ENCODE results near the gene ZSCAN2.
"Not testable (repeated sequence)": the region's sequence is repeated elsewhere in the genome, so short reads cannot be mapped to it uniquely, and the experiment has no call there.

ZSCAN2 gene

DNA sequence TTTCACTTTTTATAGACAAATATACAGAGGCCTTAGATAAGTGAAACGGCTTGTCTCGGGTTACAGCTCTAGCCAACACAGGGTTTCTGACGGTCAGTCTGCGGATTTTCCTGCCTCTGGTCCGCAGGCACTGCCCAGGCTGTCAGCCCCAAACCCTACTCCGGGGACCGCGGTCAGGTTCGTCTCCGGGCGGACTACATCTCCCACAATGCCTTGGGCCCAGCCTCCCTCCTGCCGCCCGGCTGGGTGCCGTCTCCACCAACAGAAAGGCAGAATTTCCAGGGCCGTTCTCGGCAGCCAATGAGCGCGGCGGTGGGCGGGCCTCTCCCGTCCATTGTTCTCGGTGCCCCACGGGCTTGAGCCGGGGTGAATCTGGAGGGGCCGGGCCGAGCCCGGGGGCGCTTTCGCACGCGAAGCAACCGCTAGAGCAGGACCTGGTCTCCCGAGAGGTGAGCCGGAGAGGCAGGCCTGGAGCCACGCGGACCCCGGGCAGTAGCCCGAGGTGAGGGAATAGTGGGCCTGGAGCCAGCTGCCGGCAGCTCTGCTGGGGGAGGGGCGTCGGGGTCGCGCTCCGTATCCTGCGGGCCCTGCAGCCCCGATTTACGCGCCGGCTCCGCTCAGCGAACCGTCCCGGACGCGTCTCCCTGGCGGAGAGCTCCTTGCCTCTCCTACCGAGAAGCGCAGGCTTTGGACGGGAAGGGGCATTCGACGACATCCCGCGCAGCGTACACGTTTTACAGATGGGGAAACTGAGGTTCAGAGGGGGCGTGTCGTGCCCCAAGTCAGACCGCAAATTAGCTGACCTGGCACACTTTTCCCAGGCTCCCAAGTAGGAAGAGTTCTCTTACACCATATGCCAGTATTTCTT, at the start of gene ZSCAN2:
Gene ZSCAN2 (plus strand): TSS at position 323 of the 868 bp plus-strand sequence. CDS start 2,919 bp downstream, outside the sequence.
- peak; percentile 96 for DNase-seq

- DNase-seq = not testable (repeated sequence)
Measured at GRCh38 chr15:84551624-84552023, 49.2 kb upstream of the ZSCAN2 start.

- no peak for DNase-seq
Measured at GRCh38 chr15:84552896-84553295, 47.9 kb upstream of the ZSCAN2 start.

GRCh38 chr15:84556690-84557089, 44.1 kb upstream of the ZSCAN2 start:
- DNase-seq = not testable (repeated sequence)

DNA sequence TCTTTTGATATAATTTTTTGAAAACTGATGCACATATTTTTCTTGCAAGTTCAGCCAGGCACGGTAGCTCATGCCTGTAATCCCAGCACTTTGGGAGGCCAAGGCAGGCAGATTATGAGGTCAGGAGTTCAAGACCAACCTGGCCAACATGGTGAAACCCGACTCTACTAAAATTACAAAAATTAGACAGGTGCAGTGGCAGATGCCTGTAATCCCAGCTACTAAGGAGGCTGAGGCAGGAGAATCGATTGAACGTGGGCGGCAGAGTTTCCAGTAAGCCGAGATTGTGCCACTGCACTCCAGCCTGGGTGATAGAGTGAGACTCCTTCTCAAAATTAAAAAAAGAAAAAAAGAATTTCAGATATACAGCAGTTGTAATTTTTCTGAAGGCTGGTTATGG, 32.8 kb upstream of the ZSCAN2 start:
- not testable (repeated sequence) for DNase-seq

DNA sequence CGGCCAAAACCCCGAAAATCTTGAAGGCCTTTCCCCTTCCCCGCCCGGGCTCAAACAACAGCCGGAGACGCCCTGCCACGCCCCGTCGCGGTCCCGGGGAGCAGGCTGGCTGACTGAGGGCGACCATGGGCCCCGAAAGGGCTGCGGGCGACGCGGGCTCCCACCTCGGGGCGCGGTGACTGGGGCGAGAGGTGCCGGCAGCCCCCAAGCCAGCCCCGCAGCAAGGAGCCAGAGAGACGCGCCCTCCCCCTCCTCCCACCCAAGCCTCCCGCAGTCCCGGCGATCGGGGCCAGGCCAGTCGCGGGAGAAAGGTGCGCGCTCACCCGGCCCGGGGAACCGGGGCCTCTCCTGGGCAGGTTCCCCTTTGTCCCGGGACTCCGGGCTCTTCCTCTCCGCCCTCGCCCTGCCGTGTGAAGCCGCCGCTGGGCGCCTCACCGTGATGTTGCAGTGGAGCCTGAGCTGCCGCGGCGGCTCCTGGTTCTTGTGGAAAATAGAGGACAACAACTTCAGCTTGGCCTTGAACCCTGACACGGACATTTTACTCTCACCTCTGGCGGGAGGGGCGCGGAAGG, 30.6 kb upstream of the ZSCAN2 start:
- DNase-seq = peak; percentile 79

GRCh38 chr15:84572231-84572630, 28.6 kb upstream of the ZSCAN2 start:
- DNase-seq = no peak

DNA sequence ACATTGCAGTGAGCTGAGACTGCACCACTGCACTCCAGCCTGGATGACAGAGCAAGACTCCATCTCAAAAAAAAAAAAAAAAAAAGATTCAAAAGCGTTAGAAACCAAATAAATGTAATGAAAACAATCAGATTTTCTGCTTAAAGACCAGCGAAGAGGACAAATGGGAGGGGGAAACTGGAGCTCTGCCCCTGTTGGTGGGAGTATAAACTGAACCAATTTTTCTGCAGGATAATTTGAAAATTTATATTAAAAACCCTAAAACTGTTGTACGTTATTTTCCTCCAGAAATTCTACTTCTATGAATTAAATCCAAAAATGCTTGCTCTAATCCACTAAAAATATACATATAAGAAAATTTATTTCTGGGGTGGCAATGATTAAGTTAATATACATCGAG, 25.3 kb upstream of the ZSCAN2 start:
- DNase-seq = no peak

- not testable (repeated sequence) for DNase-seq
Measured at GRCh38 chr15:84577891-84578290, 22.9 kb upstream of the ZSCAN2 start.

GRCh38 chr15:84579261-84579721, 21.5 kb upstream of the ZSCAN2 start:
- DNase-seq = not testable (repeated sequence)

DNA sequence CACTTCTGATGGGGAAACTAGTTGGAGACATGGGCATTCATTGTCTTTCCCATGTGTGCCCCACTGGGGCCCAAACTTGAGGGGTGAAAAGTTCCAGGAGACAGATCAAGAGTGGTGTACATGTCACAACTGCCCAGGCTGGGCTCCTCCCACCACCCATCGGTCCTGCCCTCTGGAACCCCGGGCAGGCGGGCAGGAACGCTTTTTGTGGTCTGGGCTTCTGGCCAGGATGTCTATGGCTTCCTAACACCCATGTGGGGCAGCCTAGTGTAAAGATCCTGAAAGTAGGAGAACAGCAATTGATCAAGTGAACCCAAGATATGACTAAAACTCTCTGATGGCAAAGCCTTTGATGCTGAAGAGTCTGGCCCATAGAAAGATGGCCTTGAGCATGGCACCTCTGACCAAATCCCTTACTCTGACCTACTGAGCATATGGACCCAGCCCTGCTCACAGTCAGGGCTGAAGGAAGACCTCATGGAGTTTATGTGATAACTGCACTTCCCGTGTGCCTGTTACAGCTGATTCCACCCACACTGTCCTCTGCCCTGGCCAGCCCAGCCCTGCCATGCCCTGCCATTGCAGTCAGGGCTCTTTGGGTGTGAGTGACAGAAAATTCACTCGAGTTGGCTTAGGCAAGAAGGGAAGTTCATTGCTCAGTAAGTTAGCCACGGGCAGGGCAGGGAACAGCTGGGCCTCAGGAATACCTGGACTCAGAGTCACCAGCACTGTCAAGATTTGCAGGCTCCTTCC, 19.0 kb upstream of the ZSCAN2 start:
- DNase-seq = not testable (repeated sequence)

- DNase-seq = no peak
Measured at GRCh38 chr15:84582583-84583157, 18.1 kb upstream of the ZSCAN2 start.

DNA sequence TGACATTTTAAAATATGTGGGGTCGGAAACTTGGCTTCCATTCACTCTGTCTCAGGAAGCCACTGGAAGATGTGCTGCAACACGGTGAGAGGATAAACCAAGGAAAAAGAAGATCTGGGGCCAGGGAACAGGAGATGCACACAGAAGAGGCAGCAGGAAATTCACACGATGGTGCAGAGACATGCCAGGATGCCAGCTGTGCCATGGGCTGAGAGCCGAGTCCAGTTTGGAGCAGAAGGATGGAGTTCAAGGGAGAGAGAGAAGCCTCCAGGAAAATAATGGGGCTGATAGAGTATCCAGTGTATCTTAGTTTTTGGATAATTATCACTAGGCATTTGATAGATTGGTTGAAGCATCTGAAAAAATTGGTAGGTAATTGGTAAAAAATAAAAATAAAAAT, 16.9 kb upstream of the ZSCAN2 start:
- not testable (repeated sequence) for DNase-seq

- DNase-seq = peak; percentile 15
Measured at GRCh38 chr15:84586696-84587095, 14.1 kb upstream of the ZSCAN2 start.

- peak; percentile 93 for DNase-seq
Measured at GRCh38 chr15:84588053-84588874, 12.5 kb upstream of the ZSCAN2 start.

- DNase-seq = no peak
Measured at GRCh38 chr15:84590406-84590805, 10.4 kb upstream of the ZSCAN2 start.

GRCh38 chr15:84591815-84592214, 9.0 kb upstream of the ZSCAN2 start:
- no peak for DNase-seq

- no peak for DNase-seq
Measured at GRCh38 chr15:84594617-84595290, 6.1 kb upstream of the ZSCAN2 start.

- DNase-seq = no peak
Measured at GRCh38 chr15:84595660-84596059, 5.1 kb upstream of the ZSCAN2 start.

DNA sequence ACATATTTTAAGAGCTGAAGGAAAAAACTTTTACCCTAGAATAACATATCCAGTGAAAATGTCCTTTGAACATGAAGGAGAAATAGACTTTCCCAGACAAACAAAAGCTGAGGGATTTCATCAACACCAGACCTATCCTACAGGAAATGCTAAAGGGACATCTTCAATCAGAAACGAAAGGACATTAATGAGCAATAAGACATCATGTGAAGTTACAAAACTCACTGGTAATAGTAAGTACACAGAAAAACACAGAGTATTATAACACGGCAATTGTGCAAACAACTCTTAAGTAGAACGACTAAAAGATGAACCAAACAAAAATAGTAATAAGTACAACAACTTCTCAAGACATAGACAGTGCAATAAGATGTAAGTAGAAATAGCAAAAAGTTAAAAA, 3.5 kb upstream of the ZSCAN2 start:
- no peak for DNase-seq

- no peak for DNase-seq
Measured at GRCh38 chr15:84598250-84598649, 2.6 kb upstream of the ZSCAN2 start.

GRCh38 chr15:84598993-84599392, 1.8 kb upstream of the ZSCAN2 start:
- no peak for DNase-seq

Measured in activated CD8-positive, alpha-beta memory T cell treated with anti-CD3 and anti-CD28 coated beads, Interleukin-2, amount 50 U/mL, for 48 hours (primary cell).